Loucy (cell line): ENCODE results near the gene ZNF407.

Experiments used
- H2AFZ ChIP-seq: fragments of 200-600 bp; sonication (generic); 2 replicates; pipeline ENCODE4 v1.6.0; 2016; ENCODE audit warnings: antibody characterized with exemption, mild to moderate bottlenecking, low read length, moderate library complexity
- H3F3A ChIP-seq: fragments of 200-600 bp; 2 replicates; pipeline ENCODE4 v1.6.0; 2016; ENCODE audit warnings: antibody characterized with exemption, low read depth, mild to moderate bottlenecking
- H3K27me3 ChIP-seq: fragments of 200-600 bp; sonication (generic); 2 replicates; pipeline ENCODE4 v1.6.1; 2014; ENCODE audit warnings: low read length, mild to moderate bottlenecking; ENCODE audit not compliant: insufficient read depth, poor library complexity, severe bottlenecking
- H3K36me3 ChIP-seq: fragments of 200-600 bp; sonication (generic); 2 replicates; pipeline ENCODE4 v1.6.1; 2016; ENCODE audit warnings: low read length; ENCODE audit not compliant: insufficient read depth
- H3K4me1 ChIP-seq: fragments of 200-600 bp; sonication (generic); 2 replicates; pipeline ENCODE4 v1.5.1; 2014; ENCODE audit warnings: low read length, mild to moderate bottlenecking; ENCODE audit not compliant: insufficient read depth, poor library complexity, severe bottlenecking
- H3K4me2 ChIP-seq: fragments of 200-600 bp; sonication (generic); 2 replicates; pipeline ENCODE4 v1.6.0; 2014; ENCODE audit warnings: antibody characterized with exemption, low read length, low read depth, mild to moderate bottlenecking; ENCODE audit not compliant: poor library complexity, severe bottlenecking
- H3K4me3 ChIP-seq: fragments of 200-600 bp; sonication (generic); 2 replicates; pipeline ENCODE4 v1.5.1; 2014; ENCODE audit warnings: low read length, mild to moderate bottlenecking, mixed read lengths; ENCODE audit not compliant: poor library complexity, severe bottlenecking
- H3K79me2 ChIP-seq: fragments of 200-600 bp; sonication (generic); 2 replicates; pipeline ENCODE4 v1.6.1; 2014; ENCODE audit warnings: low read length; ENCODE audit not compliant: insufficient read depth
- H3K9ac ChIP-seq: fragments of 200-600 bp; sonication (generic); 2 replicates; pipeline ENCODE4 v1.6.0; 2014; ENCODE audit warnings: mild to moderate bottlenecking, low read depth, low read length, moderate library complexity; ENCODE audit not compliant: poor library complexity, severe bottlenecking
- H3K9me2 ChIP-seq: fragments of 200-600 bp; sonication (generic); replicated peaks from 2 replicates; pipeline ENCODE4 v1.6.1; 2016; ENCODE audit warnings: low read depth, low read length, mixed read lengths
- H3K9me3 ChIP-seq: fragments of 200-600 bp; sonication (generic); 2 replicates; pipeline ENCODE4 v1.6.1; 2014; ENCODE audit warnings: mild to moderate bottlenecking, antibody characterized with exemption, low read length, low read depth; ENCODE audit not compliant: insufficient read depth
- H4K20me1 ChIP-seq: fragments of 200-600 bp; sonication (generic); 2 replicates; pipeline ENCODE4 v1.6.0; 2014; ENCODE audit warnings: antibody characterized with exemption, low read length, mild to moderate bottlenecking; ENCODE audit not compliant: insufficient read depth, poor library complexity, severe bottlenecking
- EZH2phosphoT487 ChIP-seq: fragments of 200-600 bp; IDR thresholded peaks from 2 replicates; pipeline ENCODE4 v1.6.1; 2018; ENCODE audit warnings: antibody characterized with exemption, mild to moderate bottlenecking, moderate library complexity, borderline replicate concordance
- TF ChIP-seq, protein P1 (sequence below): fragments of 200-600 bp; sonication (generic); conservative IDR thresholded peaks from 2 replicates; pipeline ENCODE4 v1.5.1; 2014; ENCODE audit warnings: mild to moderate bottlenecking, antibody characterized with exemption, low read length

Gene ZNF407

DNA sequence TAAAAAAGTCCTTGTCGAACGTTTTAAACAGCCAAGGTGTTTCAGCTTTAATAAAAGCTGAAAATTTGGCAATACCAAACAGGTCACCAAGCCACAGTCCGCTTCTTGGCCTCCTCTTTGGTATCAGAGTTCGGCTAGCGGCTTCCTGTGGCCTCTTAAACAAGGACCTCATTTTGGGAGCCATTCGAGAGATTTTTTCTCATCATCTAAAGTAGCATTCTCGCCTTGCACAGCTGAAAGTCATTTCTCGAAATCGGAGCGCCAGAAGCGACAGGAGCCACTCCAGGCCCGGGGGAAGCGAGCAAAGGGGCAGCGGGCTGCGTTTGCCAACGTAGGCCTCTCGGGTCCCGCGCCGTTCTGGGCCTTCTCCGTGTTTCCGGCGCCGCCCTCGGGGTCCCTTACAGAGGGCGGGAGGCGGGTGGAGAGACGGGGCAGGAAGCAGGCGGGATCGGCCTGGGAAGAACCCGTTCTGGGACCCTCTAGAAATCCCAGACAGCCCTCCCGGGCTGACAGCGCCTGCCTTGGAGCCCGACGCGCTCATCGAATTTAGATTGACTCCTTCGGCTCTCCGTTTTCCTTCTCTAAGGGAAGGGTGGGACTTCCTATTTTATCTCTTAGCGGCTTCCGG lies 522 bp upstream of the ZNF407 start:
- Histone ChIP-seq H3K79me2 (peaks cover 52% of the 10 kb centered on the region), H3K9me2 (no peaks in the 10 kb centered on the region), H3K4me3 (peak overlapping the region; percentile 92), H3K9ac (peak overlapping the region; percentile 96), H3K27me3 (no peaks in the 10 kb centered on the region), H3F3A (no peaks in the 10 kb centered on the region), H4K20me1 (peaks cover 24% of the 10 kb centered on the region), H2AFZ (peak overlapping the region; percentile 99), H3K36me3 (no peaks in the 10 kb centered on the region), H3K4me1 (peaks cover 27% of the 10 kb centered on the region), H3K4me2 (peak overlapping the region; percentile 91), H3K9me3 (no peaks in the 10 kb centered on the region)
- TF ChIP-seq EZH2phosphoT487, result no peak
- TF ChIP-seq, protein P1, sequence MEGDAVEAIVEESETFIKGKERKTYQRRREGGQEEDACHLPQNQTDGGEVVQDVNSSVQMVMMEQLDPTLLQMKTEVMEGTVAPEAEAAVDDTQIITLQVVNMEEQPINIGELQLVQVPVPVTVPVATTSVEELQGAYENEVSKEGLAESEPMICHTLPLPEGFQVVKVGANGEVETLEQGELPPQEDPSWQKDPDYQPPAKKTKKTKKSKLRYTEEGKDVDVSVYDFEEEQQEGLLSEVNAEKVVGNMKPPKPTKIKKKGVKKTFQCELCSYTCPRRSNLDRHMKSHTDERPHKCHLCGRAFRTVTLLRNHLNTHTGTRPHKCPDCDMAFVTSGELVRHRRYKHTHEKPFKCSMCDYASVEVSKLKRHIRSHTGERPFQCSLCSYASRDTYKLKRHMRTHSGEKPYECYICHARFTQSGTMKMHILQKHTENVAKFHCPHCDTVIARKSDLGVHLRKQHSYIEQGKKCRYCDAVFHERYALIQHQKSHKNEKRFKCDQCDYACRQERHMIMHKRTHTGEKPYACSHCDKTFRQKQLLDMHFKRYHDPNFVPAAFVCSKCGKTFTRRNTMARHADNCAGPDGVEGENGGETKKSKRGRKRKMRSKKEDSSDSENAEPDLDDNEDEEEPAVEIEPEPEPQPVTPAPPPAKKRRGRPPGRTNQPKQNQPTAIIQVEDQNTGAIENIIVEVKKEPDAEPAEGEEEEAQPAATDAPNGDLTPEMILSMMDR, result no peak

DNA sequence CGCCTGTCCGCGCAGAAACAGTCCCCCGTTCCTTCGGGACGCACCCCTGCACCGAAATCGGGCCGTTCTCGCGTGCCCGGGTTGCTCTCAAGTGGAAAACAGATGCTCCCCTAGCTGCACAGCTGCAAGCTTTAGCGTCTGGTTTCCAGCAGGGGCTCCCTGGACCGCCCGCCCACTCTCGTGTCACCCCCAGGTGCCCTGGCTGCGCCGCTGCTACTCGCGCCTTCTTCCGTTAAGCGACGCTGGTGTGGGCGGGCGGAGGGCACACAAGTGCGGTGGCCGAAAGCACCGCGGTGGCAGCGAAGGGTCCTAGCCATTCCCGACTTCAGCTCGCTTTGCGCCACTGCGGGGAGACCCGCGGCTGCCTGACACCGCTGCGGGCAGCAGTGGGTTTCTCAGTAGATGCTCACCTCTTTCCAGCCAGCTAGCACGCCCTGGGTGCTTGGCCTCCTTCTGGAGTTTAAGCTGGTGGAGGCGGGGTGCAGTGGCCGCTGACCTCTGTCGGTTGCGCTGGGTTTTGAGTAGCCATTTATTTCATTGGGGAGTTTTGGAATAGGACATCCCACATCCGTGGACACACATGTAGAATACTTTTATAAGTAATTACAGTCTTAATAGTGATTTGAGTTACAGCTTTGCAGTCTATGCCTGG lies 806 bp downstream of the ZNF407 start:
- H3F3A ChIP-seq, result no peaks in the 10 kb centered on the region
- peaks cover 52% of the 10 kb centered on the region for H3K79me2 ChIP-seq
- TF ChIP-seq EZH2phosphoT487, result no peak
- TF ChIP-seq, protein P1, result peak; percentile 42
- H3K27me3 ChIP-seq, result no peaks in the 10 kb centered on the region
- H3K9me2 ChIP-seq, result no peaks in the 10 kb centered on the region
- H3K4me1 ChIP-seq, result peaks cover 27% of the 10 kb centered on the region
- peak overlapping the region; percentile 92 for H3K4me3 ChIP-seq
- peak overlapping the region; percentile 99 for H2AFZ ChIP-seq
- H3K36me3 ChIP-seq, result no peaks in the 10 kb centered on the region
- H3K9ac ChIP-seq, result peak overlapping the region; percentile 96
- H3K4me2 ChIP-seq, result peak overlapping the region; percentile 89
- no peaks in the 10 kb centered on the region for H3K9me3 ChIP-seq
- peaks cover 24% of the 10 kb centered on the region for H4K20me1 ChIP-seq

DNA sequence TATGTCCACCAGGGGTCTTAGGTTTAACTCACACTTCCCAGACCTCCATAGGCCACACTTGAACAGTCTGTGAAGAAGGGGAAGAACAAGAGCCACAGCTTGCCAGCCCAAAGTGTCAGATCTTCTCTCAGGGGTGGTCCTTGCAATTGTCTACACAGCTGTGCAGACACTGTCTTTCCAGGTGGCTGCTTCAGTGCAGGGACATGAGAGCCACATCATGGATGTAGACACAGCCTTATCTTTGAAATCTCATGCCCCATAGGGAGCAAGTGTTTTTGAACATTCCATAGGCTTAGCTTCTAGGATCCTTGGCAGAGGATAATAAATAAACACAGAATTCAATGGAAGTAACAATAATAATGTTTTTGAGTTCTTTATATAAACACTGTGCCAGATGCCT lies 6.7 kb downstream of the ZNF407 start:
- Histone ChIP-seq H3K36me3 (no peaks in the 10 kb centered on the region), H3K9ac (no peak overlapping the region), H2AFZ (no peak overlapping the region), H3K4me2 (no peak overlapping the region), H3K9me2 (no peaks in the 10 kb centered on the region), H3F3A (no peaks in the 10 kb centered on the region), H3K27me3 (no peaks in the 10 kb centered on the region), H3K79me2 (peaks cover 40% of the 10 kb centered on the region; the same call in 1 of the 2 replicates), H3K4me1 (no peaks in the 10 kb centered on the region), H3K9me3 (no peaks in the 10 kb centered on the region), H3K4me3 (no peak overlapping the region), H4K20me1 (no peaks in the 10 kb centered on the region)
- TF ChIP-seq EZH2phosphoT487, result no peak
- TF ChIP-seq, protein P1, result peak; percentile 24; the same call in 1 of the 2 replicates
